OCI-LY3 (cell line): ENCODE measurements around the gene DAGLA.

ENCODE experiments used
- CTCF ChIP-seq: fragments of 200-600, 300-600 bp; sonication (generic); IDR thresholded peaks from 2 replicates; pipeline ENCODE4 v1.5.1; 2014; ENCODE audit warnings: antibody characterized with exemption, low read length, low read depth
- EZH2phosphoT487 ChIP-seq: fragments of 200-600 bp; shearing (Covaris generic); IDR thresholded peaks from 2 replicates; pipeline ENCODE4 v1.6.1; 2018; ENCODE audit warnings: antibody characterized with exemption, mixed run types, low read depth

GRCh38 chr11:61793083-61793828 is 113.1 kb downstream of the DAGLA start:
- TF ChIP-seq CTCF, result no peak
- TF ChIP-seq EZH2phosphoT487, result no peak
